C1 segment of cervical spinal cord (tissue), 14 donors: ENCODE data around the gene TJP3.

ENCODE experiments used
- DNase-seq, 14 donors: peaks; one replicate each; lab custom pipeline; 2025; lab: John Stamatoyannopoulos, UW

TJP3 gene

GRCh38 chr19:3670796-3671679 lies 37.1 kb upstream of the TJP3 start:
- DNase-seq, result peak in 1 of 14 donors; percentile 17

GRCh38 chr19:3671680-3672574 lies 36.3 kb upstream of the TJP3 start:
- DNase-seq, result no peak

- no peak for DNase-seq
These were observed 35.6 kb upstream of the TJP3 start for GRCh38 chr19:3672575-3672948.

GRCh38 chr19:3672993-3673392 lies 35.2 kb upstream of the TJP3 start:
- DNase-seq, result peak in 1 of 14 donors; percentile 19

GRCh38 chr19:3673506-3674439 lies 34.4 kb upstream of the TJP3 start:
- DNase-seq, result peak in 1 of 14 donors; percentile 34

GRCh38 chr19:3674784-3675543 lies 33.2 kb upstream of the TJP3 start:
- no peak for DNase-seq

- DNase-seq, result no peak
These were observed 30.0 kb upstream of the TJP3 start for GRCh38 chr19:3678188-3678587.

- no peak for DNase-seq
These were observed 29.0 kb upstream of the TJP3 start for GRCh38 chr19:3679138-3679537.

GRCh38 chr19:3679581-3679980 lies 28.6 kb upstream of the TJP3 start:
- no peak for DNase-seq

- DNase-seq, result no peak
These were observed 27.2 kb upstream of the TJP3 start for GRCh38 chr19:3680939-3681338.

- no peak for DNase-seq
These were observed 25.9 kb upstream of the TJP3 start for GRCh38 chr19:3682286-3682685.

GRCh38 chr19:3682741-3683404 lies 25.3 kb upstream of the TJP3 start:
- no peak for DNase-seq

GRCh38 chr19:3683405-3684053 lies 24.7 kb upstream of the TJP3 start:
- no peak for DNase-seq

GRCh38 chr19:3684054-3684816 lies 23.9 kb upstream of the TJP3 start:
- no peak for DNase-seq

GRCh38 chr19:3684817-3685410 lies 23.3 kb upstream of the TJP3 start:
- DNase-seq, result no peak

GRCh38 chr19:3687393-3687773 lies 20.8 kb upstream of the TJP3 start:
- DNase-seq, result no peak

GRCh38 chr19:3687774-3688706 lies 20.1 kb upstream of the TJP3 start:
- DNase-seq, result peak in 1 of 14 donors; percentile 77
